Measurements from ENCODE around the gene NOMO2. TPM values are rescaled to one million over a fixed set of nuclear protein-coding genes. Genes with fewer than 3 reads are reported as not detected.
"Not testable (repeated sequence)": the region's sequence is repeated elsewhere in the genome, so short reads cannot be mapped to it uniquely, and the experiment has no call there.

NOMO2 gene
- polyA plus RNA-seq, 1 donor (not counting 4 experiments of a cell fraction or from before 2014, with no cell fraction given) = 66.0 TPM

- FAIRE-seq; H3K36me3 ChIP-seq (ENCODE audit: control insufficient read depth in 2 of 2, extremely low read depth in 1 of 2, insufficient read depth in 2 of 2, low read length in 2 of 2); H3K79me2 ChIP-seq (ENCODE audit: control insufficient read depth, insufficient read depth, low read length); H3K9me1 ChIP-seq (ENCODE audit: control insufficient read depth, extremely low read depth, insufficient read depth, low read length); H3K4me1 ChIP-seq (ENCODE audit: control insufficient read depth, extremely low read depth, insufficient read depth, low read length); H3K27ac ChIP-seq (ENCODE audit: control insufficient read depth, insufficient read depth, low read length); H3K9me3 ChIP-seq (ENCODE audit: control insufficient read depth, low read depth, low read length); dilution Hi-C loops (cut with MboI; ENCODE audit: extremely low pct_ligation_motif_present, low sequenced_read_pairs); H3K4me3 ChIP-seq (ENCODE audit: control insufficient read depth in 2 of 3, extremely low read depth in 1 of 3, insufficient read depth in 2 of 3, low read depth in 1 of 3, low read length in 3 of 3); H3K9ac ChIP-seq (ENCODE audit: control insufficient read depth, extremely low read depth, insufficient read depth, low read length); H3K27me3 ChIP-seq (ENCODE audit: control insufficient read depth, extremely low read depth, insufficient read depth, low read length); DNase-seq (ENCODE audit: low read depth, low spot score); H2AFZ ChIP-seq (ENCODE audit: control insufficient read depth, low read length); H4K20me1 ChIP-seq (ENCODE audit: control insufficient read depth, extremely low read depth, insufficient read depth, low read length); H3K4me2 ChIP-seq (ENCODE audit: control insufficient read depth, extremely low read depth, insufficient read depth, low read depth, low read length): not testable (repeated sequence)
Measured at GRCh38 chr16:18387767-18388166, 174.1 kb downstream of the NOMO2 start.

GRCh38 chr16:18386517-18386916, 175.4 kb downstream of the NOMO2 start:
- H3K79me2 ChIP-seq (ENCODE audit: control insufficient read depth, insufficient read depth, low read length); H3K27me3 ChIP-seq (ENCODE audit: control insufficient read depth, extremely low read depth, insufficient read depth, low read length); H3K4me3 ChIP-seq (ENCODE audit: control insufficient read depth in 2 of 3, extremely low read depth in 1 of 3, insufficient read depth in 2 of 3, low read depth in 1 of 3, low read length in 3 of 3); DNase-seq (ENCODE audit: low read depth, low spot score); H3K9me3 ChIP-seq (ENCODE audit: control insufficient read depth, low read depth, low read length); FAIRE-seq; H3K4me2 ChIP-seq (ENCODE audit: control insufficient read depth, extremely low read depth, insufficient read depth, low read depth, low read length); H3K27ac ChIP-seq (ENCODE audit: control insufficient read depth, insufficient read depth, low read length); dilution Hi-C loops (cut with MboI; ENCODE audit: extremely low pct_ligation_motif_present, low sequenced_read_pairs); H2AFZ ChIP-seq (ENCODE audit: control insufficient read depth, low read length); H3K36me3 ChIP-seq (ENCODE audit: control insufficient read depth in 2 of 2, extremely low read depth in 1 of 2, insufficient read depth in 2 of 2, low read length in 2 of 2); H4K20me1 ChIP-seq (ENCODE audit: control insufficient read depth, extremely low read depth, insufficient read depth, low read length); H3K9me1 ChIP-seq (ENCODE audit: control insufficient read depth, extremely low read depth, insufficient read depth, low read length); H3K9ac ChIP-seq (ENCODE audit: control insufficient read depth, extremely low read depth, insufficient read depth, low read length); H3K4me1 ChIP-seq (ENCODE audit: control insufficient read depth, extremely low read depth, insufficient read depth, low read length): not testable (repeated sequence)

- H3K9me3 ChIP-seq (ENCODE audit: control insufficient read depth, low read depth, low read length); H3K9ac ChIP-seq (ENCODE audit: control insufficient read depth, extremely low read depth, insufficient read depth, low read length); H4K20me1 ChIP-seq (ENCODE audit: control insufficient read depth, extremely low read depth, insufficient read depth, low read length); DNase-seq (ENCODE audit: low read depth, low spot score); H3K27me3 ChIP-seq (ENCODE audit: control insufficient read depth, extremely low read depth, insufficient read depth, low read length); dilution Hi-C loops (cut with MboI; ENCODE audit: extremely low pct_ligation_motif_present, low sequenced_read_pairs); H3K4me2 ChIP-seq (ENCODE audit: control insufficient read depth, extremely low read depth, insufficient read depth, low read depth, low read length); H3K4me3 ChIP-seq (ENCODE audit: control insufficient read depth in 2 of 3, extremely low read depth in 1 of 3, insufficient read depth in 2 of 3, low read depth in 1 of 3, low read length in 3 of 3); H3K9me1 ChIP-seq (ENCODE audit: control insufficient read depth, extremely low read depth, insufficient read depth, low read length); H3K4me1 ChIP-seq (ENCODE audit: control insufficient read depth, extremely low read depth, insufficient read depth, low read length); FAIRE-seq; H2AFZ ChIP-seq (ENCODE audit: control insufficient read depth, low read length); H3K79me2 ChIP-seq (ENCODE audit: control insufficient read depth, insufficient read depth, low read length); H3K36me3 ChIP-seq (ENCODE audit: control insufficient read depth in 2 of 2, extremely low read depth in 1 of 2, insufficient read depth in 2 of 2, low read length in 2 of 2); H3K27ac ChIP-seq (ENCODE audit: control insufficient read depth, insufficient read depth, low read length): not testable (repeated sequence)
Measured at GRCh38 chr16:18385285-18385684, 176.6 kb downstream of the NOMO2 start.

- H2AFZ ChIP-seq (ENCODE audit: control insufficient read depth, low read length); H3K4me1 ChIP-seq (ENCODE audit: control insufficient read depth, extremely low read depth, insufficient read depth, low read length); H3K36me3 ChIP-seq (ENCODE audit: control insufficient read depth in 2 of 2, extremely low read depth in 1 of 2, insufficient read depth in 2 of 2, low read length in 2 of 2); H3K79me2 ChIP-seq (ENCODE audit: control insufficient read depth, insufficient read depth, low read length); H3K27ac ChIP-seq (ENCODE audit: control insufficient read depth, insufficient read depth, low read length); H3K9me1 ChIP-seq (ENCODE audit: control insufficient read depth, extremely low read depth, insufficient read depth, low read length); H4K20me1 ChIP-seq (ENCODE audit: control insufficient read depth, extremely low read depth, insufficient read depth, low read length); H3K4me3 ChIP-seq (ENCODE audit: control insufficient read depth in 2 of 3, extremely low read depth in 1 of 3, insufficient read depth in 2 of 3, low read depth in 1 of 3, low read length in 3 of 3); H3K9ac ChIP-seq (ENCODE audit: control insufficient read depth, extremely low read depth, insufficient read depth, low read length); H3K27me3 ChIP-seq (ENCODE audit: control insufficient read depth, extremely low read depth, insufficient read depth, low read length); H3K4me2 ChIP-seq (ENCODE audit: control insufficient read depth, extremely low read depth, insufficient read depth, low read depth, low read length); dilution Hi-C loops (cut with MboI; ENCODE audit: extremely low pct_ligation_motif_present, low sequenced_read_pairs); DNase-seq (ENCODE audit: low read depth, low spot score); FAIRE-seq; H3K9me3 ChIP-seq (ENCODE audit: control insufficient read depth, low read depth, low read length): not testable (repeated sequence)
Measured at GRCh38 chr16:18384869-18385268, 177.0 kb downstream of the NOMO2 start.

GRCh38 chr16:18384098-18384636, 177.7 kb downstream of the NOMO2 start:
- H3K4me3 ChIP-seq (ENCODE audit: control insufficient read depth in 2 of 3, extremely low read depth in 1 of 3, insufficient read depth in 2 of 3, low read depth in 1 of 3, low read length in 3 of 3); H3K9me3 ChIP-seq (ENCODE audit: control insufficient read depth, low read depth, low read length); FAIRE-seq; dilution Hi-C loops (cut with MboI; ENCODE audit: extremely low pct_ligation_motif_present, low sequenced_read_pairs); DNase-seq (ENCODE audit: low read depth, low spot score); H3K9ac ChIP-seq (ENCODE audit: control insufficient read depth, extremely low read depth, insufficient read depth, low read length); H3K27ac ChIP-seq (ENCODE audit: control insufficient read depth, insufficient read depth, low read length); H3K79me2 ChIP-seq (ENCODE audit: control insufficient read depth, insufficient read depth, low read length); H3K4me2 ChIP-seq (ENCODE audit: control insufficient read depth, extremely low read depth, insufficient read depth, low read depth, low read length); H3K9me1 ChIP-seq (ENCODE audit: control insufficient read depth, extremely low read depth, insufficient read depth, low read length); H3K27me3 ChIP-seq (ENCODE audit: control insufficient read depth, extremely low read depth, insufficient read depth, low read length); H3K36me3 ChIP-seq (ENCODE audit: control insufficient read depth in 2 of 2, extremely low read depth in 1 of 2, insufficient read depth in 2 of 2, low read length in 2 of 2); H3K4me1 ChIP-seq (ENCODE audit: control insufficient read depth, extremely low read depth, insufficient read depth, low read length); H4K20me1 ChIP-seq (ENCODE audit: control insufficient read depth, extremely low read depth, insufficient read depth, low read length); H2AFZ ChIP-seq (ENCODE audit: control insufficient read depth, low read length): not testable (repeated sequence)
